GM18498 (cell line): Measurements from ENCODE around the gene LCE4A.
"Not testable (repeated sequence)": the region's sequence is repeated elsewhere in the genome, so short reads cannot be mapped to it uniquely, and the experiment has no call there.

Experiments used
- ATAC-seq: cut with Tn5 transposase; IDR thresholded peaks from one replicate; pipeline ENCODE4 v1.9.1; 2021; ENCODE audit warnings: mild to moderate bottlenecking, moderate library complexity; ENCODE audit not compliant: unreplicated experiment

Gene LCE4A

DNA sequence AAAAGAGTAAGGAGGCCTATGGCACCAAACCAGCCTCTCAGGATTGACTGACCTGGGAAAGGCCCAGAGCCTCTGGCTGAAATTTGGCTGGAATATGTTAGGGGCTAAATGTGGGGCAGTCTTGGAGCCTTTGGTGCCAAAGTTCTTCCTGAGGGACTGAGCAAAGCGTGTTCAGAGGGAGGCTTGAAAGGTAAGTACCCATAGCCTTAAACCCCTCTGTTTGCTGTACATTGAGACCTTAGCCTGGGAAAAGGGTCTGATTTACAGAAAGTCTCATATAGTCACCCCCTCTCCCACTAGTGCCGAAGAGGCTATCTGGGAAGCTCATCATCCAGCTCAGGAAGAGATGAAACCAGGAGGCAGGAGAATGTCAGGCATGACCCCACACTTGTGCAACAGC is at the start of gene LCE4A:
TSS of gene LCE4A (plus strand) at position 301 of the 400 bp plus-strand sequence. CDS start 916 bp downstream, outside the sequence.
- ATAC-seq = no peak

GRCh38 chr1:152658649-152659048 is 49.3 kb upstream of the LCE4A start:
- no peak for ATAC-seq

GRCh38 chr1:152663098-152663497 is 44.9 kb upstream of the LCE4A start, which contains the start of gene LCE2D:
LCE2D (plus strand) TSS chr1:152663380; CDS start chr1:152664106, 726 bp downstream.
- no peak for ATAC-seq

GRCh38 chr1:152666171-152666570 is 41.8 kb upstream of the LCE4A start:
- ATAC-seq = not testable (repeated sequence)

DNA sequence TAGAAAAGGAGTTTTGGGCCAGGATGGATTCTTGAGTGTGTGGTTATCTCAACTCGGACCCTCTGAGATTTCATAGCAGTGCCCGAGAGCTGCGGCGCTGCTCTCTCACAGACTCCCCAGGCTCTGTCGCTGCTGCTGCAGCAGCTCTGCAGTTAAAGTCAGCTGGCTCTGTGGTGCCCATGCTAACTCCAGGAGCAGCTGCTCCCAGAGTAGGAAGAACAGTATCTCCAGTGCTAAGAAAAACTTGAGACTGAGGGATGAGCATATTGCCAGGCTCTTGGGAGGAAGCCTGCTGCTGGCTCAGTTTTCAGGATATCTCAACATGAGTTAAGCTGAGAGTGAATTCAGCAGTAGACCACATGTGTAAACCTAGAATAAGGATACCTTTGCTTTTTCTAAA is 40.3 kb upstream of the LCE4A start:
- no peak for ATAC-seq

DNA sequence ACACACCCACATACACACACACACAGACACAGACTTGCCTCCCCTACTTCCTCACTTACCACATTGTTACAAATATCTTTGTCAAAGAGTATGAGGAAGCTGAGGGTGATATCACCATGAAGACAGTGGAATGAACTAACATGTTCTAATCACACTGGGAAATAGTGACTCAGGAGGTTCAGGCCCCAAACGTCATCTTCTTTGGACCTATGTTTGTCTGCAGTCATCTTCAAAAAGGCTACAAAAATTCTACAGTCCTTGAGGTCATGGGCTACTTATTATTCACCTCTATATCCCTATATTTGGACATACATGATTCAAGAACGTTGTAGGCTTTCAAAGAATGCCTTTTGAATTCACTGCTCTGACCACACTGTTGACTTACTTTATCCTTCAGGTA is 34.9 kb upstream of the LCE4A start:
- ATAC-seq = no peak

DNA sequence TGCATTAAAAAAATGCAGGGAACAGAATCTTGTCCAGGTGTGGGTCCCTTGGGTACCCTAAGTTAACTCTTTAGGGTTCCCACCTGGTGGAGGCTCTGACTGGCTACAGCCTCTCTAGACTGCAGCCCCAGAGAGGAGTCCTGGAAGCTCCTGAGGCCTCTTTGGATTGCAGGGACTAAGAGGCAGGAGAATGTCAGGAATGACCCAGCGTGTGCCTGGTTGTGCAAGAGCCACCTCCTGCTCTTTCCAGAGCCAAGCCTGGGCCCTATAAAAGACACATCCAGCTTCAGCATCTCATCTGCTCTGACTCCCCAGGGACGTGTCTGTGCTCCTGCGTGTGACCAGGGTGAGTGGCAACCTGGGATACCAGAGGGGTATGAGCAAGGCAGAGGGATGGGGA is 33.0 kb upstream of the LCE4A start, which contains the start of gene LCE2C:
TSS of gene LCE2C (plus strand) at position 297 of the 400 bp plus-strand sequence. CDS start 737 bp downstream, outside the sequence.
- ATAC-seq = not testable (repeated sequence)

GRCh38 chr1:152679459-152679858 is 28.5 kb upstream of the LCE4A start:
- ATAC-seq = no peak

DNA sequence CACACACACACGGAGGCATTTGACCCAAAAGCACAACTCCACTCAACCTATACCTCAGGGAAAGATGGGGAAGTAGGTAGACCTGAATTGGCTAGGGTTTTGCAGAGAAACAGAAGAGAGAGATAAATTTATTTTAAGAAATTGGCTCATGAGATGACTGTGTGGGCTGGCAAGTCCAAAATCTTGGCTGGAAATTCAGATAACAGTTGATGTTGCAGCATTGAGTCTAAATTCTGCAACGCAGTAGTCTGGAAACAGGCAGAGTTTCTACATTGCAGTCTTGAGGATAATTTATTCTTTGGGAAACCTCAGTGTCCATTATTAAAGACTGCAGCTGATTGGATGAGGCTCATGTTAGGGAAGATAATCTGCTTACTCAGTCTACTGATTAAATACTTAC is 26.3 kb upstream of the LCE4A start:
- ATAC-seq = no peak

DNA sequence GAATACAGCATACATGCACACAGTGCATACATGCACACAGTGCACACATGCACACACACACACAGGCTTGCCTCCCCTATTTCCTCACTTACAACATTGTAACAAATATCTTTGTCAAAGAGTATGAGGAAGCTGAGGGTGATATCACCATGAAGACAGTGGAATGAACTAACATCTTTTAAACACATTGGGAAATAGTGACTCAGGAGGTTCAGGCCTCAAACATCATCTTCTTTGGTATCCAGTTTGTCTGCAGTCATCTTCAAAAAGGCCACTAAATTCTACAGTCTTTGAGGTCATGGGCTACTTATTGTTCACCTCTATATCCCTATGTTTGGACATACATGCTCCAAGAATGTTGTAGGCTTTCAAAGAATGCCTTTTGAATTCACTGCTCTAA is 24.1 kb upstream of the LCE4A start:
- no peak for ATAC-seq

DNA sequence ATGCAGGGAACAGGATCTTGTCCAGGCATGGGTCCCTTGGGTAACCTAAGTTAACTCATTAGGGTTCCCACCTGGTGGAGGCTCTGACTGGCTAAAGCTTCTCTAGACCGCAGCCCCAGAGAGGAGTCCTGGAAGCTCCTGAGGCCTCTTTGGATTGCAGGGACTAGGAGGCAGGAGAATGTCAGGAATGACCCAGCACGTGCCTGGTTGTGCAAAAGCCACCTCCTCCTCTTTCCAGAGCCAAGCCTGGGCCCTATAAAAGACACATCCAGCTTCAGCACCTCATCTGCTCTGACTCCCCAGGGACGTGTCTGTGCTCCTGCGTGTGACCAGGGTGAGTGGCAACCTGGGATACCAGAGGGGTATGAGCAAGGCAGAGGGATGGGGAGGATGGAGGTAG is 22.1 kb upstream of the LCE4A start, which contains the start of gene LCE2B:
TSS of gene LCE2B (plus strand) at position 301 of the 400 bp plus-strand sequence. CDS start 721 bp downstream, outside the sequence.
- not testable (repeated sequence) for ATAC-seq

GRCh38 chr1:152697701-152698600 is 10.0 kb upstream of the LCE4A start, which contains the start of gene LCE2A:
LCE2A (plus strand) TSS chr1:152698345; CDS start chr1:152698902, 557 bp downstream.
- no peak for ATAC-seq

DNA sequence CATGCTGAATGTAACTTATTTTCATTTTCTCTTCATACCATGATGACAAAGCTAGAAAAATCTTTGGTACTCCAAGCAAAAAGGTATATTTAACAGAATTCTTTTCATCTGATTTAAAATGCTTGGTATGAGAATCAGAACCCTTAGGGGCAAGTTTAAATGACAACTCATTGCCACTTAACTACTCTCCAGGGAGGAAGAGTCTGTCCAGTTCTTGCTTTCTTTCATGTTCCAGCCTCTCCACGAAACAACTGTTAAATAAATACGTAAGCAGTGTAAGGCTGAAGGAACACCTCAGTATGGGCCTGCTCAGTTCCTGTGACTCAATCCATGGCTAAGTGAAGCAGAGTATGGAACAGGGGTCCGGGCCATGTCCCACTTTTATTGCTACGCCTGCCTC is 8.2 kb upstream of the LCE4A start:
- ATAC-seq = no peak

DNA sequence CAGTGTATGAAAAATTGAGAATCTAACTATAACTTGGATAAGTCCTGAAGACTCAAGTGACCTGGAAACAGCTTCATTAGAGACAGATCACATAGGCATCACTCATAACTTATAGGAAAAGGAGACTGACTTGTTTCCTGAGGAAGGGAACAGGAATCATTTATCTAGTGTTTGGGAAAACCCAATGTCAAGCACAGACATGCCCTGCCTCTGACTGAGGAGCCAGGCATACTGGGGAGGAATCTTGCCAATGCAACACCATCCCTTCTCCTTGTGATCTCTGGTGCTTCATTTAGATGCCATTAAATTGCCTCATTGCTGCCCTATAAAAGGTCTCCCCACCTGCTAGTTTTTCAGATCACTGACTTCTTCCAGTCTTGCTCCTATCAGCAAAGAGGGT is 10.3 kb downstream of the LCE4A start:
- ATAC-seq = no peak

DNA sequence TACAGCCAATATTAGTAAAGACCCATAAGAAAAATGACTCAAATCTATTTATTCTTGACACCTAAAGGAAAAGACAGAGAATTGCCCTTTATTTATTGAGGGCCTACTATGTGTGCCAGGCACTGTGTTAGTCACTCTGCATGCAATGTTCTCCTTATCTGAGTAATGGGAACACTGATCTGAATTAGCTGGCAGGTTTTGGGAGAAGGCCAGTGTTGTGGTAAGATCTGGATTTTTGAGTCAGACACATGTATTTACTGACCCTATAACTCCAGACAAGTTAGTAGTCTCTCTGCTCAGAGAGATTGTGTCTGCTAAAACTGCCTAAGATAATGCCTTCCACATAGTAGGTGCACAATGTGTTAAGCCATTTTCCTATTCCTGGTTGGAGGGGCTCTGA is 17.3 kb downstream of the LCE4A start:
- ATAC-seq = no peak

- no peak for ATAC-seq
These were observed 21.0 kb downstream of the LCE4A start for GRCh38 chr1:152728986-152729385.

DNA sequence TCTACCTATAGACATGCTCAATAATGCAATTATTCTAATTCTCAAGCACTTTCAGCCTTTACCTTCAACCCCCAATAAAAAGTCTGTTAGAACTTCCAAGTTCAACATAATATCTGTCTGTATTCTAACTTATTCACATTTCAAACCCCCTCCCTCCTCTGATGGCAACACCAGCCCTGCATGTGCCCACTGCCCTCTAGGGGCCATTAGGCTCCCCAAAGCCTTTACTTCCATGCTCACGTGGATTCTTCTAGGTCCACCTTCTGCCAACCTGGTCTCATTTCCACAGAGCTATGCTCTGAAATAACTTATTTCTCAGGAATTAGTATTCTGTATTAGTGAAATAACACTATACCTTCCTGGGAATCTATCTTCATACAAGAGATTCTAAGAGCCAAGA is 27.7 kb downstream of the LCE4A start:
- no peak for ATAC-seq

DNA sequence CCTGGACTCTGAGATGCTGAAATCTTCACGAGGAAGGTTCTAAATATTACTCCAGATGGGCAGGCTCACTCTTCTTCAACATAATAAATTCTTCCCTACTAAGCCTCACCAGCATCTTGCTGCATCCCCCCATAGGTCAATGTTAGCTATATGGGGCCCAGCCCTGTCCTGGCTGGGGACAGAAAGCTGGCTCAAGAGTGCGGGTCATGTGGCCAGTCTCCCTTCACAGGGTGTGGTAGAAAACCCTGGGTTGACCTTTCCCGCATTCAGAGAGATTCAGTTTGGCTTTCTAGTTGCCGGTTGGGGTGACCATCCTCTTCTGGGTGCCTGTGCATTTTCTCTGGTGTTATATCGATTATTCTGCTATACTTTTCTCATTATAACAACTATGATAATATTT is 30.0 kb downstream of the LCE4A start:
- ATAC-seq = no peak

- ATAC-seq = no peak
These were observed 31.9 kb downstream of the LCE4A start for GRCh38 chr1:152739841-152740240.

DNA sequence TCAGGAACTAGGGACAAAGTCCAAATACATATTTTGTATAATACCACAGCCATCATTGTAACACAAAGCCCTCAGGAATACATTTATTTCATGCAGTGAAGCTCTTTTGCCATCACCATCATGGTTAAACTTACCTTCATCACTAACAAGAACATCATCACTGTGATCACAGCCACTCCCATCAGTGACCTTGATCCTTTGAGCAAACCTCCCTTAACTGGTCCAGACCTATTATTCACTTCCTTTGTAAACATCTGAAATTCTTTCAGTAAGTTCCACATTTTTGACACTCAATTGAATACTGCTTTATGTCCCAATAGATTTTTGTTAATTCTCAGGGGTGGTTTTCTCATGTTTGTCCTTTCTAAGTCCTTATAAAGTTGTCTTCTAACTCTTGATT is 33.7 kb downstream of the LCE4A start:
- no peak for ATAC-seq

DNA sequence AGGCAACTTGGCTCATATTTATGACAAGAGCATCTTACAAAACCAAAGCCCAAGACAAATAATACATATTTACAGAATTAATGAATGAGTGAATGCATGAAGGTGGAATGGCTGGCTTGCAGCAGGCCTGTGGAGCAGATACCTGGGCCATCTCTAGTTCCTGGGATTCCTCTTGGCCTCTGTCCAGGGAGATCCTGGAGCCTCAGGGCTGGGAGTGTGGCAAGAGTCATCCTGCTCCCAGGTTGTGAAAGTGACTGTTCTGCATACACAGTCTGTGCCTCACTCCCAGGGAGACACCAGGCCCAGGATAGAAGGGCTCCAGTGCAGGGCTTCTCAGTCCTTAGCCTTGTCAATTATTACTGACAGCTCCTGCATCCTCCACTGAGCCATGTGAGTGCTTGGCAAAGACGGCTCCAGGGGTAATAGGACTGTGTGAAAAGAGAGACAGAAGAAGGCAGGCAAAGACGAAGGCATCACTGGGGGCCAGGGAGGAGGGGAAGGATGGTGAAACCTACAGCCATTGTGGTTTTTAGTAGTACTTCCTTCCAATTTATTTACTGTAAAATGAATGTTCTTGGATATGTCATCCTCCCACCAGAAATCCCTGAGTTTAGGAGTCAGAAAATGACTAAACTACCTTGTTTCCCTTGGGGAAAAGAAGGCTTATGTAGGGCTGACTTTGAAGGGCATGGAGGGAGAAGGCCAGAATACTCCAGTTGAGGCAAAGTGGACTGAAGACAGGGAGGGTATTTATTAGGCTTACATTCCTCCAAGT is 35.6 kb downstream of the LCE4A start:
- ATAC-seq = no peak
